PC-9 (cell line): ENCODE measurements around the gene PPFIBP1.

Experiments used
- EZH2 ChIP-seq: fragments of 200-600 bp; sonication (generic); IDR thresholded peaks from 2 replicates; pipeline ENCODE4 v1.8.0; 2017; ENCODE audit warnings: antibody characterized with exemption, low read depth
- TF ChIP-seq, protein P1 (sequence below): fragments of 200-600 bp; sonication (generic); conservative IDR thresholded peaks from 2 replicates; pipeline ENCODE4 v1.6.1; 2017; ENCODE audit warnings: mixed run types, antibody characterized with exemption, mild to moderate bottlenecking, moderate library complexity

DNA sequence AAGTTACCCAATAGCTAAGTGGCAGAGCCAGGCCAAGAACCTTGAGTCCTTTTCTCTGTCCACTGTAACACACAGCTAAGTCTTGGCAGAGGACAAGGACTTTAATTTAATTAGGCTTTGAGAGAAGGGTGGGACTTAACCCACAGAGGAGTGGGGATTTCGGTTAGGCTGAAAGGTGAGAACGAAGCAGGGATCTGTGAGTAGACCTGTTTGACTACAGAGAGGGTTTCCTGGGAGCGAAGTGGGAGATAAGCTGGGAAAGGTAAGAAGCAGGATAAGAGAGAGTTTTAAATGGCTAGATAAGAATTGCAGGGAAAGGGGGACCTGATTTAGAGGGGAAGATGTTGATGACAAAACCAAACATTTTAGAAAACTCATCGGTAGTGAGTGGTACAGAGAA lies 2.0 kb upstream of the PPFIBP1 start:
- TF ChIP-seq, protein P1, sequence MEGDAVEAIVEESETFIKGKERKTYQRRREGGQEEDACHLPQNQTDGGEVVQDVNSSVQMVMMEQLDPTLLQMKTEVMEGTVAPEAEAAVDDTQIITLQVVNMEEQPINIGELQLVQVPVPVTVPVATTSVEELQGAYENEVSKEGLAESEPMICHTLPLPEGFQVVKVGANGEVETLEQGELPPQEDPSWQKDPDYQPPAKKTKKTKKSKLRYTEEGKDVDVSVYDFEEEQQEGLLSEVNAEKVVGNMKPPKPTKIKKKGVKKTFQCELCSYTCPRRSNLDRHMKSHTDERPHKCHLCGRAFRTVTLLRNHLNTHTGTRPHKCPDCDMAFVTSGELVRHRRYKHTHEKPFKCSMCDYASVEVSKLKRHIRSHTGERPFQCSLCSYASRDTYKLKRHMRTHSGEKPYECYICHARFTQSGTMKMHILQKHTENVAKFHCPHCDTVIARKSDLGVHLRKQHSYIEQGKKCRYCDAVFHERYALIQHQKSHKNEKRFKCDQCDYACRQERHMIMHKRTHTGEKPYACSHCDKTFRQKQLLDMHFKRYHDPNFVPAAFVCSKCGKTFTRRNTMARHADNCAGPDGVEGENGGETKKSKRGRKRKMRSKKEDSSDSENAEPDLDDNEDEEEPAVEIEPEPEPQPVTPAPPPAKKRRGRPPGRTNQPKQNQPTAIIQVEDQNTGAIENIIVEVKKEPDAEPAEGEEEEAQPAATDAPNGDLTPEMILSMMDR, result no peak
- no peak for TF ChIP-seq EZH2
